Measurements from ENCODE around the gene DNMT3L.
"Not testable (repeated sequence)": the region's sequence is repeated elsewhere in the genome, so short reads cannot be mapped to it uniquely, and the experiment has no call there.

The DNMT3L gene

GRCh38 chr21:44249204-44250037 is 12.3 kb downstream of the DNMT3L start:
- not testable (repeated sequence) for DNase-seq (ENCODE audit: low spot score)

- not testable (repeated sequence) for DNase-seq (ENCODE audit: low spot score)
Observed at GRCh38 chr21:44247904-44248303, 13.8 kb downstream of the DNMT3L start.

GRCh38 chr21:44243980-44244379 is 17.7 kb downstream of the DNMT3L start:
- DNase-seq (ENCODE audit: low spot score) = not testable (repeated sequence)

GRCh38 chr21:44241281-44241680 is 20.4 kb downstream of the DNMT3L start:
- not testable (repeated sequence) for DNase-seq (ENCODE audit: low spot score)

- not testable (repeated sequence) for DNase-seq (ENCODE audit: low spot score)
Observed at GRCh38 chr21:44240842-44241241, 20.9 kb downstream of the DNMT3L start, which contains the start of gene ICOSLG. Gene ICOSLG, minus strand, starts transcription at chr21:44240943. Its CDS starts 126 bp downstream, at chr21:44240817.

GRCh38 chr21:44240353-44240752 is 21.3 kb downstream of the DNMT3L start:
- DNase-seq (ENCODE audit: low spot score) = not testable (repeated sequence)

GRCh38 chr21:44229561-44229960 is 32.1 kb downstream of the DNMT3L start:
- DNase-seq (ENCODE audit: low spot score) = not testable (repeated sequence)

GRCh38 chr21:44228109-44228508 is 33.6 kb downstream of the DNMT3L start:
- DNase-seq (ENCODE audit: low spot score) = not testable (repeated sequence)

- not testable (repeated sequence) for DNase-seq (ENCODE audit: low spot score)
Observed at GRCh38 chr21:44227614-44228013, 34.1 kb downstream of the DNMT3L start.

GRCh38 chr21:44225605-44226004 is 36.1 kb downstream of the DNMT3L start:
- DNase-seq (ENCODE audit: low spot score) = not testable (repeated sequence)

- not testable (repeated sequence) for DNase-seq (ENCODE audit: low spot score)
Observed at GRCh38 chr21:44223334-44223733, 38.4 kb downstream of the DNMT3L start.

- not testable (repeated sequence) for DNase-seq (ENCODE audit: low spot score)
Observed at GRCh38 chr21:44220674-44221073, 41.0 kb downstream of the DNMT3L start.

- DNase-seq (ENCODE audit: low spot score) = not testable (repeated sequence)
Observed at GRCh38 chr21:44218461-44218860, 43.2 kb downstream of the DNMT3L start.

- DNase-seq (ENCODE audit: low spot score) = not testable (repeated sequence)
Observed at GRCh38 chr21:44211978-44212377, 49.7 kb downstream of the DNMT3L start.

- not testable (repeated sequence) for DNase-seq (ENCODE audit: low spot score)
Observed at GRCh38 chr21:44211574-44211973, 50.1 kb downstream of the DNMT3L start.

- not testable (repeated sequence) for DNase-seq (ENCODE audit: low spot score)
Observed at GRCh38 chr21:44207860-44208646, 53.6 kb downstream of the DNMT3L start.

GRCh38 chr21:44206698-44207676 is 54.7 kb downstream of the DNMT3L start:
- DNase-seq (ENCODE audit: low spot score) = not testable (repeated sequence)

GRCh38 chr21:44206187-44206586 is 55.5 kb downstream of the DNMT3L start:
- not testable (repeated sequence) for DNase-seq (ENCODE audit: low spot score)

- DNase-seq (ENCODE audit: low spot score) = not testable (repeated sequence)
Observed at GRCh38 chr21:44202590-44203299, 59.0 kb downstream of the DNMT3L start.

- not testable (repeated sequence) for DNase-seq (ENCODE audit: low spot score)
Observed at GRCh38 chr21:44199997-44200396, 61.7 kb downstream of the DNMT3L start.

- DNase-seq (ENCODE audit: low spot score) = no peak
Observed at GRCh38 chr21:44199448-44199847, 62.2 kb downstream of the DNMT3L start.

All from AG08395 (cell line).